ENCODE measurements around the gene CERS5. TPM values are rescaled to one million over a fixed set of nuclear protein-coding genes. Genes with fewer than 3 reads are reported as not detected.

CERS5 gene
- total RNA-seq, 2 donors from 2014 or later = 27.6 to 41.7 TPM

- H3K36me3 ChIP-seq = peaks cover 21 to 29% of the 10 kb centered on the region in 2 donors
- no peak overlapping the region for H3K27ac ChIP-seq
- no peaks in the 10 kb centered on the region for H3K27me3 ChIP-seq (replicated peaks; ENCODE audit: insufficient read depth)
- H3K4me3 ChIP-seq = no peak overlapping the region
- whole genome bisulfite sequencing = 69% methylated on average over 5 of the region's 5 CpGs
- no peaks in the 10 kb centered on the region for H3K9me3 ChIP-seq
- intact Hi-C loops (cut with DNase I) = loop anchor here (10.0 kb wide), 1 partner anchor 215 kb away; no protein-coding TSS in a partner anchor
- no peak for DNase-seq (ENCODE audit: low spot score)
- TF ChIP-seq, protein P1, sequence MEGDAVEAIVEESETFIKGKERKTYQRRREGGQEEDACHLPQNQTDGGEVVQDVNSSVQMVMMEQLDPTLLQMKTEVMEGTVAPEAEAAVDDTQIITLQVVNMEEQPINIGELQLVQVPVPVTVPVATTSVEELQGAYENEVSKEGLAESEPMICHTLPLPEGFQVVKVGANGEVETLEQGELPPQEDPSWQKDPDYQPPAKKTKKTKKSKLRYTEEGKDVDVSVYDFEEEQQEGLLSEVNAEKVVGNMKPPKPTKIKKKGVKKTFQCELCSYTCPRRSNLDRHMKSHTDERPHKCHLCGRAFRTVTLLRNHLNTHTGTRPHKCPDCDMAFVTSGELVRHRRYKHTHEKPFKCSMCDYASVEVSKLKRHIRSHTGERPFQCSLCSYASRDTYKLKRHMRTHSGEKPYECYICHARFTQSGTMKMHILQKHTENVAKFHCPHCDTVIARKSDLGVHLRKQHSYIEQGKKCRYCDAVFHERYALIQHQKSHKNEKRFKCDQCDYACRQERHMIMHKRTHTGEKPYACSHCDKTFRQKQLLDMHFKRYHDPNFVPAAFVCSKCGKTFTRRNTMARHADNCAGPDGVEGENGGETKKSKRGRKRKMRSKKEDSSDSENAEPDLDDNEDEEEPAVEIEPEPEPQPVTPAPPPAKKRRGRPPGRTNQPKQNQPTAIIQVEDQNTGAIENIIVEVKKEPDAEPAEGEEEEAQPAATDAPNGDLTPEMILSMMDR (IDR thresholded peaks at IDR 0.05) = no peak
- TF ChIP-seq POLR2AphosphoS5 (IDR thresholded peaks at IDR 0.05) (no peak), POLR2A (IDR thresholded peaks at IDR 0.05) (no peak)
- peaks cover 5% of the 10 kb centered on the region for H3K4me1 ChIP-seq (replicated peaks)
These were observed 67.7 kb downstream of the CERS5 start for GRCh38 chr12:50099302-50100008.

DNA sequence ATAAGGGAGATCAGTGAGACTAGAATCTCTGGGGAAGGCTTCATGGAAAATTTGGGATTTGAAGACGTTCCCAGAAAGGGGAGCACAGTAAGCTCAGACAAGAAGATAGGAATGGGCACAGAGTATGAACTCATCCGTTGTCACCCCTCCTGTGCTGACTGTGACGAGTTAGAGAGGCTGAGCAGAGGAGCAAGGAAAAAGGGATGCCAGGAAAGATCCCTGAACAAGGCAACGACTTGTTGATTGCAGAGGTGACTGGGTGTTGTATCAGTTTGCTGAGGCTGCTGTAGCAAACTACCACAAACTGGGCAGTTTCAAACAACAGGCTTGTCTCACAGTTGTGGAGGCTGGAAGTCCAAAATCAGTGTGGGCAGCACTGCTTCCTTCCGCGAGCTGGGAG is 69.2 kb downstream of the CERS5 start:
- 87% methylated on average over 6 of the region's 6 CpGs for WGBS
- Histone ChIP-seq H3K9me3 (no peaks in the 10 kb centered on the region), H3K4me1 (replicated peaks) (no peaks in the 10 kb centered on the region), H3K27me3 (replicated peaks; ENCODE audit: insufficient read depth) (no peaks in the 10 kb centered on the region), H3K36me3 (peaks cover 22 to 32% of the 10 kb centered on the region in 2 donors), H3K27ac (no peak overlapping the region), H3K4me3 (no peak overlapping the region)
- intact Hi-C loops (cut with DNase I) = no loop called here
- TF ChIP-seq, protein P1 (IDR thresholded peaks at IDR 0.05) = no peak
- TF ChIP-seq POLR2A (IDR thresholded peaks at IDR 0.05) (no peak), POLR2AphosphoS5 (IDR thresholded peaks at IDR 0.05) (no peak)
- DNase-seq (ENCODE audit: low spot score) = no peak

- Histone ChIP-seq H3K4me1 (replicated peaks) (no peaks in the 10 kb centered on the region), H3K36me3 (peaks cover 9 to 10% of the 10 kb centered on the region in 2 donors), H3K4me3 (no peak overlapping the region), H3K27ac (no peak overlapping the region), H3K9me3 (no peaks in the 10 kb centered on the region), H3K27me3 (replicated peaks; ENCODE audit: insufficient read depth) (no peaks in the 10 kb centered on the region)
- DNase-seq (ENCODE audit: low spot score) = no peak
- TF ChIP-seq POLR2A (IDR thresholded peaks at IDR 0.05) (no peak), POLR2AphosphoS5 (IDR thresholded peaks at IDR 0.05) (no peak)
- TF ChIP-seq, protein P1 (IDR thresholded peaks at IDR 0.05) = no peak
- intact Hi-C loops (cut with DNase I) = no loop called here
- whole genome bisulfite sequencing = 91% methylated on average over 5 of the region's 5 CpGs
These were observed 76.8 kb downstream of the CERS5 start for GRCh38 chr12:50090391-50090790.

GRCh38 chr12:50089730-50090129 is 77.4 kb downstream of the CERS5 start:
- H3K4me1 ChIP-seq (replicated peaks) = no peaks in the 10 kb centered on the region
- peaks cover 6 to 9% of the 10 kb centered on the region in 2 donors for H3K36me3 ChIP-seq
- H3K9me3 ChIP-seq = no peaks in the 10 kb centered on the region
- no peak for TF ChIP-seq POLR2A (IDR thresholded peaks at IDR 0.05)
- TF ChIP-seq, protein P1 (IDR thresholded peaks at IDR 0.05) = no peak
- TF ChIP-seq POLR2AphosphoS5 (IDR thresholded peaks at IDR 0.05) = no peak
- H3K4me3 ChIP-seq = no peak overlapping the region
- WGBS = 94% methylated on average over 7 of the region's 7 CpGs
- no peaks in the 10 kb centered on the region for H3K27me3 ChIP-seq (replicated peaks; ENCODE audit: insufficient read depth)
- H3K27ac ChIP-seq = no peak overlapping the region
- DNase-seq (ENCODE audit: low spot score) = no peak
- intact Hi-C loops (cut with DNase I) = loop anchor here (5.0 kb wide), 1 partner anchor 78 kb away; the partner anchor contains the start of gene CERS5

Measured in prostate gland (tissue), 2 donors.